Suprapubic skin (tissue), 4 donors: ENCODE data around the gene MYO1C.

Source experiments
- CTCF ChIP-seq, 2 donors: fragments of 200-600 bp in 1 of 2; fragments of 450-650 bp in 1 of 2; sonication (generic) in 1 of 2; IDR thresholded peaks; one replicate each; pipeline ENCODE4 v1.5.1; 2016 to 2019; ENCODE audit warnings: antibody characterized with exemption in 2 of 2, mild to moderate bottlenecking in 1 of 2, moderate library complexity in 1 of 2
- POLR2A ChIP-seq, 2 donors: fragments of 450-650 bp; IDR thresholded peaks; one replicate each; pipeline ENCODE4 v1.6.1; 2017; ENCODE audit warnings: antibody characterized with exemption in 2 of 2, mild to moderate bottlenecking in 2 of 2, moderate library complexity in 2 of 2
- POLR2AphosphoS5 ChIP-seq, 3 donors: sonication (generic); formaldehyde crosslinking; IDR thresholded peaks; one replicate each; pipeline ENCODE4 v1.6.1; 2017; ENCODE audit warnings: antibody characterized with exemption in 3 of 3

GRCh38 chr17:1471490-1471889 is 21.0 kb downstream of the MYO1C start:
- TF ChIP-seq CTCF (IDR thresholded peaks at IDR 0.05), result no peak
- no peak for TF ChIP-seq POLR2A (IDR thresholded peaks at IDR 0.05)
- TF ChIP-seq POLR2AphosphoS5 (IDR thresholded peaks at IDR 0.05), result no peak
